A549 (cell line): ENCODE data around the gene IARS1. TPM values are rescaled to one million over a fixed set of nuclear protein-coding genes. Genes with fewer than 3 reads are reported as not detected.

Experiments used
- CBX8 ChIP-seq: fragments of 200-600 bp; sonication (generic); IDR thresholded peaks from 2 replicates; pipeline ENCODE4 v1.6.1; 2016
- CHD4 ChIP-seq: fragments of 200-600 bp; sonication (generic); IDR thresholded peaks from 2 replicates; pipeline ENCODE4 v1.6.1; 2016; ENCODE audit warnings: antibody characterized with exemption, mild to moderate bottlenecking, borderline replicate concordance
- FOSL2 ChIP-seq, 2 experiments: fragments of 450-650 bp in 1 of 2; fragments of >200 bp in 1 of 2; sonication (Bioruptor Twin) in 1 of 2; formaldehyde crosslinking; IDR thresholded peaks; 2 replicates each; pipeline versions ENCODE4 v1.5.0 to v1.6.1; 2016 to 2020; ENCODE audit warnings: mild to moderate bottlenecking in 1 of 2, moderate library complexity in 1 of 2
- FOXS1 ChIP-seq: fragments of 250-450 bp; sonication (Bioruptor Pico); IDR thresholded peaks from 2 replicates; pipeline ENCODE4 v1.5.0; 2020; ENCODE audit warnings: mild to moderate bottlenecking, moderate library complexity
- HOXA7 ChIP-seq: fragments of 250-450 bp; sonication (Bioruptor Pico); IDR thresholded peaks from 2 replicates; pipeline ENCODE4 v1.5.0; 2020; ENCODE audit warnings: mild to moderate bottlenecking, moderate library complexity
- HOXB13 ChIP-seq: fragments of 250-450 bp; sonication (Bioruptor Pico); IDR thresholded peaks from 2 replicates; pipeline ENCODE4 v1.5.0; 2020; ENCODE audit warnings: low read depth, mild to moderate bottlenecking, moderate library complexity
- MAFK ChIP-seq: fragments of 450-650 bp; IDR thresholded peaks from 2 replicates; pipeline ENCODE4 v1.6.1; 2014; ENCODE audit not compliant: partially characterized antibody
- NFE2L2 ChIP-seq: fragments of 150-350 bp; conservative IDR thresholded peaks from 2 replicates; pipeline ENCODE4 v1.6.1; 2014; ENCODE audit warnings: low read length
- POLR2AphosphoS2 ChIP-seq: conservative IDR thresholded peaks from 2 replicates; pipeline ENCODE4 v1.6.1; 2012; ENCODE audit warnings: low read length, improper control_type of control experiment, inconsistent platforms
- RFX5 ChIP-seq: fragments of 450-650 bp; IDR thresholded peaks from 2 replicates; pipeline ENCODE4 v1.7.1; 2014; ENCODE audit warnings: antibody characterized with exemption, mild to moderate bottlenecking, moderate library complexity
- SMC3 ChIP-seq: fragments of >200 bp; sonication (Bioruptor Twin); formaldehyde crosslinking; IDR thresholded peaks from 3 replicates; pipeline ENCODE4 v1.6.1; 2018; ENCODE audit warnings: inconsistent platforms
- TP53 ChIP-seq: fragments of 250-450 bp; sonication (Bioruptor Pico); IDR thresholded peaks from 2 replicates; pipeline ENCODE4 v1.5.0; 2021; ENCODE audit warnings: mild to moderate bottlenecking, moderate library complexity
- ZC3H11A ChIP-seq: fragments of 450-650 bp; IDR thresholded peaks from 2 replicates; pipeline ENCODE4 v1.6.1; 2014; ENCODE audit warnings: antibody characterized with exemption, mild to moderate bottlenecking
- ZNF302 ChIP-seq: fragments of 250-450 bp; sonication (Bioruptor Pico); IDR thresholded peaks from 2 replicates; pipeline ENCODE4 v1.9.0; 2021; ENCODE audit warnings: inconsistent platforms, mild to moderate bottlenecking, moderate library complexity
- polyA plus RNA-seq, 4 experiments: library from polyadenylated mRNA; depleted of rRNA in 3 of 4; stranded (reverse); fragments of >200 nt; fragmentation: RNase III in 1 of 4; extraction: RNeasy Plus Mini Kit Qiagen cat#74134 plus additional on column Dnase treatment in 1 of 4; gene quantifications; 2 replicates in 3 of 4; 3 replicates in 1 of 4; pipeline ENCODE4 v1.2.3, GENCODE V29; 2011 to 2017
- TF ChIP-seq, protein P1 (sequence below): fragments of 150-350 bp; IDR thresholded peaks from 2 replicates; pipeline ENCODE4 v1.6.1; 2014; ENCODE audit warnings: low read depth, mild to moderate bottlenecking, low read length
- TF ChIP-seq, protein P2 (sequence below): fragments of 200-600 bp; sonication (generic); IDR thresholded peaks from 2 replicates; pipeline ENCODE4 v1.6.1; 2016; ENCODE audit warnings: antibody characterized with exemption, mild to moderate bottlenecking, moderate library complexity
- TF ChIP-seq, protein P3 (sequence below): IDR thresholded peaks from 2 replicates; pipeline ENCODE4 v1.6.1; 2012
- TF ChIP-seq, protein P4 (sequence below): fragments of >200 bp; sonication (Bioruptor Twin); formaldehyde crosslinking; IDR thresholded peaks from 3 replicates; pipeline ENCODE4 v1.5.1; 2016
- TF ChIP-seq, protein P5 (sequence below): fragments of 250-450 bp; sonication (Bioruptor Pico); IDR thresholded peaks from 2 replicates; pipeline ENCODE4 v1.5.0; 2021; ENCODE audit warnings: mild to moderate bottlenecking, moderate library complexity, borderline replicate concordance

IARS1 gene
- polyA plus RNA-seq, 2 of the 4 experiments (the other 2 are of a cell fraction), result 121 to 244 TPM

DNA sequence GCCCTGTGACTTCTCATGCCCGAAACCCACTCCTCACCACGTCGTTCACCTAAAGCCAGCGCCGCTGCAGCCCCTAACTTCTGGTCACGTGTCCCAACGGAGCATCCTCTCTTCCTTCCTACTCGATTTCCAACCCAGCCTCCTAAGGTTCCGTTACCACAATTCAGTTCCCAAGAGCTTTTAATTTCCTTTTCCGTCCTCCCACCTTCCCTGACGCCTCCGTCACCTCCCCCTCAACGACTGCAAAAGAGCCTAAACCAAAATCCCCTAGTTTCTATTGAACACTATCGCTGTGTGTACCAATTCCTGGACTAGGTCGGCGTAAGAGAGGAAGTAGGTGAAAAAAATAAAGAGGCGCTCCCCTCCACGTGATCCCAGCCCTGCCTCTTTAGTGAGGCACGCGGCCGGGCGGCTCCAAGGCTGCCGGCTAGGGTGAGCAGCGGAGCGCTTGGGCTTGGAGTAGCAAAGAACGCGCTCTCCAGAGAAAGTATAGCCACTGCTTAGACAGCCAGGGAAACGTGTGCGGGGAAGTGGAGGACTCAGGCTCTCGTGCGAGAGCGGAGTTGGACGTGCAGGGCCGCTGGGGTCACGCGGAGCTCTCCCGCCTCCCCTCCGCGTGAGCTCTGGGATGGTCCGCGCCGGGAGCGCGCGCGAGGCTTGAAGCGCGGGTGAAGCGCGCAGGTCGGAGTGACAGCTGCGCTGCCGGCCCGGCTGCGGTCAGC is 31.9 kb upstream of the IARS1 start, which contains the start of the genes CENPP and NOL8 (continued):
- TF ChIP-seq, protein P1, sequence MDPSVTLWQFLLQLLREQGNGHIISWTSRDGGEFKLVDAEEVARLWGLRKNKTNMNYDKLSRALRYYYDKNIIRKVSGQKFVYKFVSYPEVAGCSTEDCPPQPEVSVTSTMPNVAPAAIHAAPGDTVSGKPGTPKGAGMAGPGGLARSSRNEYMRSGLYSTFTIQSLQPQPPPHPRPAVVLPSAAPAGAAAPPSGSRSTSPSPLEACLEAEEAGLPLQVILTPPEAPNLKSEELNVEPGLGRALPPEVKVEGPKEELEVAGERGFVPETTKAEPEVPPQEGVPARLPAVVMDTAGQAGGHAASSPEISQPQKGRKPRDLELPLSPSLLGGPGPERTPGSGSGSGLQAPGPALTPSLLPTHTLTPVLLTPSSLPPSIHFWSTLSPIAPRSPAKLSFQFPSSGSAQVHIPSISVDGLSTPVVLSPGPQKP, result no peak
- no peak for TF ChIP-seq ZNF302 (CRISPR knock-in tag)
- 0 out of 2 replicates have a peak, but pooled peaks have one; percentile 63 for TF ChIP-seq TP53 (CRISPR knock-in tag)
- TF ChIP-seq CHD4, result no peak
- TF ChIP-seq RFX5, result no peak
- TF ChIP-seq SMC3, result no peak
- no peak for TF ChIP-seq MAFK
- TF ChIP-seq, protein P2, sequence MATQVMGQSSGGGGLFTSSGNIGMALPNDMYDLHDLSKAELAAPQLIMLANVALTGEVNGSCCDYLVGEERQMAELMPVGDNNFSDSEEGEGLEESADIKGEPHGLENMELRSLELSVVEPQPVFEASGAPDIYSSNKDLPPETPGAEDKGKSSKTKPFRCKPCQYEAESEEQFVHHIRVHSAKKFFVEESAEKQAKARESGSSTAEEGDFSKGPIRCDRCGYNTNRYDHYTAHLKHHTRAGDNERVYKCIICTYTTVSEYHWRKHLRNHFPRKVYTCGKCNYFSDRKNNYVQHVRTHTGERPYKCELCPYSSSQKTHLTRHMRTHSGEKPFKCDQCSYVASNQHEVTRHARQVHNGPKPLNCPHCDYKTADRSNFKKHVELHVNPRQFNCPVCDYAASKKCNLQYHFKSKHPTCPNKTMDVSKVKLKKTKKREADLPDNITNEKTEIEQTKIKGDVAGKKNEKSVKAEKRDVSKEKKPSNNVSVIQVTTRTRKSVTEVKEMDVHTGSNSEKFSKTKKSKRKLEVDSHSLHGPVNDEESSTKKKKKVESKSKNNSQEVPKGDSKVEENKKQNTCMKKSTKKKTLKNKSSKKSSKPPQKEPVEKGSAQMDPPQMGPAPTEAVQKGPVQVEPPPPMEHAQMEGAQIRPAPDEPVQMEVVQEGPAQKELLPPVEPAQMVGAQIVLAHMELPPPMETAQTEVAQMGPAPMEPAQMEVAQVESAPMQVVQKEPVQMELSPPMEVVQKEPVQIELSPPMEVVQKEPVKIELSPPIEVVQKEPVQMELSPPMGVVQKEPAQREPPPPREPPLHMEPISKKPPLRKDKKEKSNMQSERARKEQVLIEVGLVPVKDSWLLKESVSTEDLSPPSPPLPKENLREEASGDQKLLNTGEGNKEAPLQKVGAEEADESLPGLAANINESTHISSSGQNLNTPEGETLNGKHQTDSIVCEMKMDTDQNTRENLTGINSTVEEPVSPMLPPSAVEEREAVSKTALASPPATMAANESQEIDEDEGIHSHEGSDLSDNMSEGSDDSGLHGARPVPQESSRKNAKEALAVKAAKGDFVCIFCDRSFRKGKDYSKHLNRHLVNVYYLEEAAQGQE, result 0 out of 2 replicates have a peak, but pooled peaks have one; percentile 13
- no peak for TF ChIP-seq POLR2AphosphoS2
- no peak for TF ChIP-seq HOXA7
- TF ChIP-seq, protein P3, sequence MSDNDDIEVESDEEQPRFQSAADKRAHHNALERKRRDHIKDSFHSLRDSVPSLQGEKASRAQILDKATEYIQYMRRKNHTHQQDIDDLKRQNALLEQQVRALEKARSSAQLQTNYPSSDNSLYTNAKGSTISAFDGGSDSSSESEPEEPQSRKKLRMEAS, result peak; percentile 99
- no peak for TF ChIP-seq CBX8
- no peak for TF ChIP-seq FOSL2 (IDR thresholded peaks at IDR 0.05)
- no peak for TF ChIP-seq FOSL2 (CRISPR knock-in tag; IDR thresholded peaks at IDR 0.05)
- no peak for TF ChIP-seq ZC3H11A
- TF ChIP-seq NFE2L2, result no peak
- no peak for TF ChIP-seq FOXS1 (CRISPR knock-in tag)
- TF ChIP-seq, protein P4, sequence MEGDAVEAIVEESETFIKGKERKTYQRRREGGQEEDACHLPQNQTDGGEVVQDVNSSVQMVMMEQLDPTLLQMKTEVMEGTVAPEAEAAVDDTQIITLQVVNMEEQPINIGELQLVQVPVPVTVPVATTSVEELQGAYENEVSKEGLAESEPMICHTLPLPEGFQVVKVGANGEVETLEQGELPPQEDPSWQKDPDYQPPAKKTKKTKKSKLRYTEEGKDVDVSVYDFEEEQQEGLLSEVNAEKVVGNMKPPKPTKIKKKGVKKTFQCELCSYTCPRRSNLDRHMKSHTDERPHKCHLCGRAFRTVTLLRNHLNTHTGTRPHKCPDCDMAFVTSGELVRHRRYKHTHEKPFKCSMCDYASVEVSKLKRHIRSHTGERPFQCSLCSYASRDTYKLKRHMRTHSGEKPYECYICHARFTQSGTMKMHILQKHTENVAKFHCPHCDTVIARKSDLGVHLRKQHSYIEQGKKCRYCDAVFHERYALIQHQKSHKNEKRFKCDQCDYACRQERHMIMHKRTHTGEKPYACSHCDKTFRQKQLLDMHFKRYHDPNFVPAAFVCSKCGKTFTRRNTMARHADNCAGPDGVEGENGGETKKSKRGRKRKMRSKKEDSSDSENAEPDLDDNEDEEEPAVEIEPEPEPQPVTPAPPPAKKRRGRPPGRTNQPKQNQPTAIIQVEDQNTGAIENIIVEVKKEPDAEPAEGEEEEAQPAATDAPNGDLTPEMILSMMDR, result no peak
- TF ChIP-seq HOXB13 (CRISPR knock-in tag), result no peak
- TF ChIP-seq, protein P5, sequence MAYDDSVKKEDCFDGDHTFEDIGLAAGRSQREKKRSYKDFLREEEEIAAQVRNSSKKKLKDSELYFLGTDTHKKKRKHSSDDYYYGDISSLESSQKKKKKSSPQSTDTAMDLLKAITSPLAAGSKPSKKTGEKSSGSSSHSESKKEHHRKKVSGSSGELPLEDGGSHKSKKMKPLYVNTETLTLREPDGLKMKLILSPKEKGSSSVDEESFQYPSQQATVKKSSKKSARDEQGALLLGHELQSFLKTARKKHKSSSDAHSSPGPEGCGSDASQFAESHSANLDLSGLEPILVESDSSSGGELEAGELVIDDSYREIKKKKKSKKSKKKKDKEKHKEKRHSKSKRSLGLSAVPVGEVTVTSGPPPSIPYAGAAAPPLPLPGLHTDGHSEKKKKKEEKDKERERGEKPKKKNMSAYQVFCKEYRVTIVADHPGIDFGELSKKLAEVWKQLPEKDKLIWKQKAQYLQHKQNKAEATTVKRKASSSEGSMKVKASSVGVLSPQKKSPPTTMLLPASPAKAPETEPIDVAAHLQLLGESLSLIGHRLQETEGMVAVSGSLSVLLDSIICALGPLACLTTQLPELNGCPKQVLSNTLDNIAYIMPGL, result no peak
